NOMO-1 treated with dmso at 0.1 percent for 144 hours (cell line): Measurements from ENCODE around the gene ZC3H18.
"Not testable (repeated sequence)": the region's sequence is repeated elsewhere in the genome, so short reads cannot be mapped to it uniquely, and the experiment has no call there.

Source experiments
- DNase-seq: peaks from one replicate; lab custom pipeline; 2025; ENCODE audit not compliant: unreplicated experiment; lab: John Stamatoyannopoulos, UW

The ZC3H18 gene

DNA sequence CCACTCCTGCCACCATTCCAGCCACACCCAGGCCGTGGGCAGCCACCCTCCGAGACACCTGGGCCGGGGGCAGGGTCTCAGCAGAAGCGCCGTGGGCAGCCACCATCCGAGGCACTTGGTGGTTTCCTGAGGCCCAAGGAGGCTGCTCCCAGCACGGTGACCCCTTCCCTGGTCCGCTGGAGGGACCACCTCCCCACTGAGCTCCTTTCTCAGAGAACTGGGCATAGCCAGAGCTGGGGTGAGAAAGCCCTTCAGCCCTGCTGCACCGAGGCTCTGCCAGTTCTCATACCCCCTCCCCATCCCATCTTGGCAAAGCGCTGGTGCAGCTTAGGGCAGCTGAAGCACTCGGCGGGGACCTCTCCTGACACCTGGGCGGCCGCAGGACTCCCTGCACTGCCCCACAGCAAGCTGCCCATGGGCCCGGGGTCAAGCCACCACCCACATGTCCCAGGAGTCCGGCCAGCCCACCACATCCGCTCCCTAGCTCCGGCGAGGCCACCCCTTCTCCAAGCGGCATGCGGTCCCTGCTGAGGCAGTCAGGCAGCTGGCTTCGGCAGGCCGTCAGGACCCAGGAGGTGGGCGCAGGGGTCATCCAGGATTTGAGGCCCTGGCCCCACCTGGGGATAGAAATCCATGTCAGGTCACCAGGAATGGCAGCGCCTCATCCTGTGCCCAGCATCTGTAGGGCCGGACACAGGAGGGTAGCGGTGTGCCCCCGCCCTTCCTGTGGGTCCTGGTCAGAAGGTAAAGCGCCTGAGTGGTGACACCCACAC, 82.0 kb downstream of the ZC3H18 start:
- no peak for DNase-seq

DNA sequence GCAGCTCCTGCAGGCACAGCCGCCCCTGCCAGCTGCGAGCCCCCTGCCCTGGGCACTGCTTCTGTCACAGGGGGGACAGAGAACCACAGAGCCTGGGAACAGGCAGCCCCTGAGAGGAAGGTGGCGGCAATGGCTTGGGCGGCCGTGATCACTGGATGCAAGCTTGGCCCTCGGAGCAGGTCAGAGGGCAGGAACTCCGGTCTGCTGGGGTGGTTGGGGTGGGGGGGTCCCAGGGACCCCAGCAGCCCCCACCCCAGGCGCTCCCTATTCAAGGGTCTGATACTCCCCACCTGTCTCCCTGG, 82.5 kb downstream of the ZC3H18 start:
- DNase-seq = no peak

DNA sequence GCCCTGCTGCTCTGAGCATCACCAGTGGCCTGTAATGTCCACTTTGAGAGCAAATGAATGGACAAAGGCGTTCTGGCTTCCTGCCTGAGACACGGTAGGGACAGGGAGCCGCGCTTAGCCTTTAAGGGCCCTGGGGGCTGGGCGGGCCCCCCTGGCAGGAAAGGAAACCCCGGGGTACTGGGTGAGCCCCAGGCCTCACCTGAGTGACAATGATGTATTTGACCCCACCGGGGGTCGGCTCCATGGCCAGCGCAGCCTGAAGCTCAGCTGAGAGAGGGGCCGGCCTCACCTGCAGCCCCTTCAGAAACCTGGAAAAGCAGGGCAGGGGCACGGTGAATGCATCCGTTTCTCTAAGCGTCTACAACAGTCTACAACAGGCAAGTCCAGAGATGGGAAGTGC, 82.9 kb downstream of the ZC3H18 start:
- DNase-seq = no peak

DNA sequence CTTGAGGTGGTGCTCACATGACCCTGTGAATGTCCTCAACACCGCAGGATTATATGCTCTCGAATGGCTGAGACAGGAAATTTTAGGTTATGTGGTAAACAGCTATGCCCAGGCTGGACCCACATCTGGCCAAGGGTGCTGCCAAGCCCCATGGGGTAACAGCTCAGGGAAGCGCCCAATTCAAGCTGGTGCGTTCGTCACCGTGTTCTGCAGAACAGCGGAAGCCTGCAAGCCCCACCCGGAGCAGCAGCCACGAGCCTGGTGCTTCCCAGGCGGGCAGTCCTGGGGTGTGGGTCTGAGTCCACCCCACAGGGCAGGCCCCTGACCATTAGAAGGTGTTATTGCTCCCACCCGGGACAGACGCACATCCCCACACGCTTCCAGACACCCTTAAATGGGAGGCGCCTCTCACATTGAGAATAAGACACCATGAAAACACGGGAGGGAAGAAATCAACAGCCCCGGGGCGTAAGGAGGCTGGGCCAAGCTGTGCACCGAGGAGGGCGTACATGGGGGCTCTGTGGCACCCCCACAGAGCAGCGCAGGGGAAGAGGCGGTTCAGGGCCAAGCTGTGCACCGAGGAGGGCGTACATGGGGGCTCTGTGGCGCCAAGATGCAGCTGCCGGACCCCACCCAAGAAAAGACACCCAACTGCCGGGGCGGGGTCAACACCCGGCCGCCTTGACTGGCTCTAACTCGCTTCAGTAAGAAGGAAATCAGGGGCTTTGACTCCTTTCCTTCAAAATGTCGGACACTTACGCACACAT, 83.6 kb downstream of the ZC3H18 start:
- no peak for DNase-seq

DNA sequence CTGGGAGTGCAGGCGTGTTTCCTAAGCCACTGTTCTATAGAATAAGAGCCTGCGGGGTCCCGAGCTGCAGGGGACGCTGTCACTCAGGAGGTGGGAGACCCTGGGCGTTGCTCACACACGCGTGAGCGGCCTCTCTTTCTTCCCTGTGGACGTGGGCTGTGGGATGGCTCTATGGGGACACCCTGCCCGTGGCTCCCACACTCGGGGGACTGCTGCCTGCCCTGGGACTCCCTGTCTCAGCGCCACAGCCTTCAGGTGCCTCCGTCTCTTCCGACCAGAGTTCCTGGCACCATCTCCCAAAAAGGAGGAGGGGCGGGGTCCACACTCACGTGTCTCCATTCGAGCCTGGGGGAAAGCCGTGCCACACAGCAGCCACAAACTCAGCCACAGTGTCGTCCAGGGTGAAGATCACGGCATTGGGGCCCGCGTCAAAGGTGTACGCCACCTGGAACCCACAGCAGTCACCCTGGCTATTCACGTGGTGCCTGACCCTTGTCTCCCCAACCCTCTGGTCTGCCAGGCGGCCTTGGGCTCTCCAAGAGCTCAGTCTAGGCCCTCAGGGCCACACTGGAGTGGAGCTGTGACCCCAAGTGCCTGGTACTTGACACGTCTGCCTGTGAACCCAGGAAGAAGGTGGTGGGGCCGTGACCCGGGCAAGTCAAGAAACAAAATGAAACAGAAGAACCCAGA, 84.3 kb downstream of the ZC3H18 start:
- no peak for DNase-seq

DNA sequence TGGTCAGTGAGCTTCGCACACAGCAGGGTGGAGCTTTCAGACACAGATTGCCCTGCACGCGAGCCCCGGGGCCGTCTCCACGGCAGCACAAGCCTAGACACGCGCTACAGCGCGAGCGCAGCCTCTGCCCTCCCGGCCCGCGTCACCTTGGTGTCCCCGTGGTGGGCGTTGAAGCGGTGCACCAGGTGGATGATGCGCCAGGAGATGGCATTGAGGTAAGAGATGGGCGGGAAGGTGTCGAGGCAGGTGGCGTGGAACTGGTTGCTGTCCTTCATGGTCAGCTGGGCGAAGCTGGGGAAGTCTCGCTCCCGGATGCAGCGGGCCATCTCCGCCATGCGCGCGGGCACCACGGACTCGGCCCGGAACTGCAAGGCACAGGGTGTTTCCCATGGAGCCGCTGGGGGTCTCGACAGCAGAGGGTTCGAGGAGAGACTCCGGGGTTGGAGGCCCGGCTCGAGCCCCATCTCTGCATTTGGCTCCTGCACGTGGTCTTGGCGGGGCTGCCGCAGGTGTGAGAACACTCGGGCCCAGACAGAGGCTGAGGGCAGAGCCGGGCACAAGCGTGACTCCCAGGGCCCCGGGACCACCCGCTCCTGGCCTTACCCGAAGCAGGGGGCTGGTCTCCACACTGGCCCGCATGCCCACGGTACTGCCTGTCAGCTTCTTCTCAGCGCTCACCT, 85.0 kb downstream of the ZC3H18 start:
- no peak for DNase-seq

DNA sequence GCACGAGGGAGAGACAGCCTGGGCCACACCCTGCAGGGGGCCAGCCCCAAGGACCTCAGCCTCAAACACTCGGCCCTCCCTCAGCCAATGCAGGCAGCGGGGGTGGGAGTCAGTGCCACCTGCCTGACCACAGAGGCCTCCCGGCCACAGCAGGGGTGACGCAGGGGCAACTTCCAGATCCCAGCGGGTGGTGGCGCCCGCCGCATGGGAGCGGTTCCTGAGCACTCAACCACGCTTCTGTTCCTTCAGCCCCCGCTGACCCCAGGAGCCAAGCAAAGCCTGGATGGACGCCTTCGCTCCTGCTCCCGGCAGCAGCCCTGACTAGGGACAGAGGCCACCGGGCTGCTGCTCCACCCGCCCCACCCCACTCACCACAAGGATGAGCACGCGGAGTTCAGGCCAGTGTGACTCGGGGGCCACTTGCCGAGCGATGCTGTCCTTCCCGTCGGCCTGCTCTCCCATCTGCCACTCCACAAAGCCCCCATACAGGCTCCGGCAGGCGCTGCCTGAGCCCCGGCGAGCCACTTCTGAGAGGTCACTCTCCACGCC, 85.6 kb downstream of the ZC3H18 start:
- DNase-seq = no peak

DNA sequence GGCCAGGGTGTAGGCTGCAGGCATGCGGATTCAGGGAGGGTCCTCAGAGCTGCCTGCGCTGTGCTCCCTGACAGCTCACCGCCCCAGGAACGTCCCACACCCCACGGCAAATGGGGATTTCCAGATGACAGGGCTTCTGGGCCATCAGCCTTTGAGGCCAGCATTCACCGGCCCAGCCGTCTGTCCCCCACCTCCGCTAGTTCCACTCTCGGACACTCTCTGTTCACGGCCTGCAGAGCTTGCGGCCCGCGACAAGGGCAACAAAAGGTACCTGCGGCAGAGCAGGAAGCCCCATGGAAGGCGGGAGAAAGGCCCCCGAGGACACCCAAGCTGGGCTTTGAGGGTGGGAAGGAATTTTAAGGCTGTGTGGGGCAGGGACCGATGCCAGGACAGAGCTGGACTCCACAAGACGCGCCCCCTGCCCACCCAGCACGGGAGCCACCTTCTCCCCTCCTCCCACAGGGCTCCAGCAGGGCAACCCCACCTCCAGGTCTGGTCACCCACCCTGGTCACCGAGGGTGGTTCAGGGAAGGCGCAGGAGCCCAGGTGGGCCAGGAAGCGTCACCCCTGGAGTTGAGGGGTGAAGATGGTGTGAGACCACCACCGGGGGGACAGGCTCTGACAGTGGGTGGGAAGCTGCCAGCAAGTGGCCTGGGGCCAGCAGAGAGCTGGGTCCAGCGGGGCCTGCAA, 86.2 kb downstream of the ZC3H18 start:
- DNase-seq = no peak

DNA sequence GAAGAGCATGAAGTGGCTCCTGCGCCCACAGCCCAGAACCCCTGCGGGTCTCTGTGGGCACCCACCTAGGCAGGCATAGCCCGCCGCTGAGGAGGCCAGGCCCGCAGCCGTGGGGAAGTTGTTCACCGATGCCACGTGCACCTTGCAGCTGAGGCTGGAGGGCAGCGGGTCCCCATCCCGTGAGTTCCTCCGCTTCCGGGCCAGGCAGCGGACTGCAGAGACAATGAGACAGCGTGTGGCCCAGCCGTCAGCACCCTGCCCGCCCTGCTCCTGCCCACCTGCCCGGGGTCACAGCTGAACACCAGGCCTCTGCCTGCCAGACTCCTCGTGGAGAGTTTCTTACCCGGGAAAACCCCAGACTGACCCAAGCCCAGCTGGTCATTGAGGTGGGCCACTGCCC, 87.2 kb downstream of the ZC3H18 start:
- no peak for DNase-seq

DNA sequence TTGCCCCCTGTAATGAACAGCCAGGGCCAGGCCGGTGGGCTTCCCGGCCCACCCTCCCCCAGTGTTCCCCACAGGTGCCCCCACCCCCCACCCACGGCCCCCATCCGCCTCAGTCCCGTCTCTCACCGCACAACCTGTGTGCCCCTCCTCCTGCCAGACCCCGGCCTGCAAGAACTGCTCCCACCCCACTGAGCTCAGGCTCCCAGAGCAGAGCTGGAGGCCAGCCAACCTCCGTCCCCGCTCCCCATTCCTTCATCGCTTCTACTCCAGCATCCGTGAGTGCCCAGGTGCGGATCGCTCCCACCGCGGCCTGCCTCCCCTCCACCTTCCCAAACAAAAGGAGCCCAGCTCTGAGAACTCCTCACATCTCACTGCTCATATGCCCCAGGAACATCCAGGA, 88.5 kb downstream of the ZC3H18 start:
- DNase-seq = no peak

DNA sequence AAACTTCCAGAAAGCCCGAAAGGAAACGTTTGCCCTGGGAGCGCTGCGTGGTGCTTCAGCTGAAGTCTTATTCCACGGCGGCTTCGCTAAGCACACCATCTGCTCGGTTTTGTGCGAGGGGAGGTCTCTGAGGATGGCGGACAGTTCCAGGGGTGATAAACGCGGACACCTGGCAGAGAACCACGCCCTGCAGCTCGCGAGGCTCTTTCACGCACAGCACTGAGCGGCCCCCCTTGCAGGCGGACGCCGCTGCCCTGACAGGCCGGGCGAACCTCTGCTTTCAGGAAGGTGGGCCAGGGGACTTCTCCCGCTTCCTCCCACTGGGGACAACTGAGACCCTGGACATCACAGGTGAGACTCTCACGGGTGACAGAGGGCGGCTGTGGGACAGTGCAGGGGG, 89.0 kb downstream of the ZC3H18 start:
- DNase-seq = no peak

DNA sequence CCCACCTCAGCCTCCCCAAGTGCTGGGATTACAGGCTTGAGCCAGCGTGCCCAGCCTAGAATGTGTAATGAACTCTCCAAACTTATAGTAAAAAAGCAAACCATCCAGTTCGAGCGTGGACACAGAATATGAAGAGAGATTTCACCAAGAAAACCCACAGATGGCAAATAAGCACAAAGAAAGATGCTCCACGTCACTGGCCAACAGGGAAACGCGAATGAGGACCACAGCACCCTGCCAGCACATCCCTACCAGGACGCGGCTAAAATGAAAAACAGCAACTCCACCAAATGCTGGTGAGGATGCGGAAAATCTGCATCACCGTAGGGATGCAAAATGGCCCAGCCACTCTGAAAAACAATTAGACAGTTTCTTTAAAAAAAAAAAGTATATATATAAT, 91.3 kb downstream of the ZC3H18 start:
- DNase-seq = no peak

DNA sequence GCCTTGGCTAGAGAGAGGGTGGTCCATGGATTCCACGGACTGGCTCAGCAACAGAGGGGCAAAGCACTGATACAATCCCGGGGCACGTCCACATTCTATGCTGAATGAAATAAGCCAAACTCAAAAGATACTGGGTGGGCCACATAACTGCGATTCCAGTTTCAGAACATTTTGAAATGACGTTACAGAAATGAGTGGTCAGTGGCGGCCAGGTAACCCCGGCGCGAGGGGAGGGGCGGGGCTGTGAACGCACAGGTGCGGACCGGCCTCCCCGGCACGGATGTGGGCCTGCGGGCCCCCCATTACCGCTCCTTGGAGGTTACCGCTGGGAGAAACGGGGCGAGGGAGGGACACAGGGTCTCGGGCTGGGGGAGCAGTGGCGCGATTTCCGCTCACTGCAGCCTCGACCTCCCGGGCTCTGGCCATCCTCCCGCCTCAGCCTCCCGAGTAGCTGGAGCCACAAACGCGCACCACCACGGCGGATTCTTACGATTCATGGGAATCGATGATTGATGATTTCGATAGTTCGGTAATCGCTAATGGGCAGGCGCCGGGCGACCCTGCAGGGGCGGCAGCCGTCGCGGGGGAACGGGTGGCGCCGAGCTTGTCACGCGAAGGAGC, 92.1 kb downstream of the ZC3H18 start:
- DNase-seq = no peak

DNA sequence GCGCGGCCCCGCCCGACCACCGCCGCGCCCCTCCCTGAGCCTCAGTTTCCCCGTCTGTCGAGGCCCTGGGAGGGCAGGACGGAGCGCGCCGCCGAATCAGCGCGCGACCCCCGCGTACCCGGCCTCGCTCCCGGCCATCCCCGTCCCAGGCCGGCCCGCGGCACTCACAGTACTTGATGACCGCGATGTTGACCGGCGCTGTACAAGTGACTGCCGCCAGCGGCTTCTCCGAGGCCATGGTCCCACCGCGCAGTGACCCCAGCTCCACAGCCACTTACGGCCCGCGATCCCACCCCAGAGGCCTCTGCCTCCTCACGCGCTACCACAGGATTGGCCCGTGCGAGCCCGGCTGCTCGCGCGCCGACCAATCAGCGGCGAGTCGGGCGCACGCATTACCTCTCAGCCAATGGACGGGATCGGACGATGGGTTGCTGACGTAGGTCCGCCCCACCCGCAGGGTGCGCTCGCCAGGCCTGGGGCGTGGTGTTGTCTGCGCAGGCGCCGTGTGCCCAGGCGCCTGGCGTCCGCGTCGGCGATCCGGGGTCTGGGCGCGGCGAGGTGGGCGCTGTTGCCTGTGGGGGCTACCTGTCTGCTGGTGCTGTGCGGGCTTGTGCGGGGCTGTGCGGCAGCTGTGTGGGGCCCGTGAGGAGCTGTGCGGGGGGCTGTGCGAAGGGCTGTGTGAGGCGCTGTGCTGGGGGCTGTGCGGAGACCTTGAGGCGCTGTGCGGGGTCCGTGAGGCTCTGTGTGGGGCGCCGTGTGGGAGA, 92.8 kb downstream of the ZC3H18 start, which contains the start of gene MVD:
MVD (minus strand) TSS at position 249 of the 764 bp plus-strand sequence; CDS start at position 238, 11 bp downstream.
- DNase-seq = peak; percentile 95

DNA sequence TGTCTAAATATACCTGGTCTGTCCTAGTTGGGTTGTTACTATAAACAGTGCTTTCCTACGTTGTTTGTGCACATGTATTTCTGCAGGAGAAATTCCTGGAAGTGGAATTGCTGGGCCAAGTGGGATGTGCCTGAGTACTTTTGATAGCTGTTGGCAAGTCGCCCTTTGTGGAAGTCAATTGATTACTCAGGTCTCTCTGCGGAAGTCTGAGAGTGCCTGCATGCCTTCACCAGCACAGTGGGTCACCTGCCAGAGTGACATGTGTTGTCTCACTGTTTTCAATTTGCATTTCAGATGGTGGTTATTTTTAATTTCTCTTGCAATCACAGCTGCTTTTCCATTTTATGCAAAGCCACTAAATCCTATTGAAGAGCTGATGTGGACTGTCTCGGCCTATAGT, 94.9 kb downstream of the ZC3H18 start:
- no peak for DNase-seq

DNA sequence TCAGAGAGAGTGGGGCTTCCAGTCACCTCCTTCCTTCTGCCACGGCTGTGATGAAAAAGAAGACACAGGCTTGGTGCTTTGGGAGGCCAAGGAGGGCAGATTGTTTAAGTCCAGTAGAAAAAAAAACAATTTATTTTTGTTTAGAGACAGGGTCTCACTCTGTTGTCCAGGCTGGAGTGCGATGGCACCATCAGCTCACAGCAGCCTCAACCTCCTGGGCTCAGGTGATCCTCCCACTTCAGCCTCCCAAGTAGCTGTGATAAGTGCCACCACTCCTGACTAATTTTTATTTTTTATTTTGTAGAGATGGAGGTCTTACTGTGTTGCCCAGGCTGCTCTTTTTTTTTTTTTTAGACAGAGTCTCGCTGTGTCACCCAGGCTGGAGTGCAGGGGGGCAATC, 95.4 kb downstream of the ZC3H18 start:
- no peak for DNase-seq

DNA sequence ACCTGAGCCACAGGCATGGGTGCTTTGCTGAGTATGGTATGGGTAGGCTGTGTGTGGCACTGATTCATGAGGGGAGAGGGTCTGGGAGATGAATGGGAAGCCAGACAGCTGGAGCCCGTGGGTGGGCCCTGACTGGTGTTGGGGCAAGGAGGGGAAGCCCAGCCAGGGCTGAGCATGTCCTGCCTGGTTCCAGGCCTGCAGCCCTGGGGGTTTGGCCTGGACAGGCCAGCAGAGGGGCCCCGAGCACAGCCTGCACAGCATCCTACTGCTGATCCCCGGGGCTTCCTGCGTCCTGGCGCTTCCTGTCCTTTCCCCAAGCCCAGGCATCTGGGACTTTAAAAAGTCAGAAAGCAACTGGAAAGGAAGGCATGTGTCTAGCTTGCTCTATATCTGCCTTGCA, 97.3 kb downstream of the ZC3H18 start:
- DNase-seq = no peak

DNA sequence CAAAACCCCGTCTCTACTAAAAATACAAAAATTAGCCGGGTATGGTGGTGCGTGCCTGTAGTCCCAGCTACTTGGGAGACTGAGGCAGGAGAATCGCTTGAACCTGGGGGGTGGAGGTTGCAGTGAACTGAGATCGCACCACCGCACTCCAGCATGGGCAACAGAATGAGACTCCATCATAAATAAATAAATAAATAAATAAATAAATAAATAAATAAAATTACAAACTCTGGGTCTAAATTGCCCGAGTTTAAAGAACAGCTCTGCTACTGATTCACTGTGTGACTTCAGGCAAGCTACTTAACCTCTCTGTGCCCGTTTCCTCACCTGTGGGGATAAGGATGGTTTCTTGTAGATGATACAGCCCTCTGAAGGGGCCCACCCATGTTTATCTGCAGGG, 99.3 kb downstream of the ZC3H18 start:
- not testable (repeated sequence) for DNase-seq

DNA sequence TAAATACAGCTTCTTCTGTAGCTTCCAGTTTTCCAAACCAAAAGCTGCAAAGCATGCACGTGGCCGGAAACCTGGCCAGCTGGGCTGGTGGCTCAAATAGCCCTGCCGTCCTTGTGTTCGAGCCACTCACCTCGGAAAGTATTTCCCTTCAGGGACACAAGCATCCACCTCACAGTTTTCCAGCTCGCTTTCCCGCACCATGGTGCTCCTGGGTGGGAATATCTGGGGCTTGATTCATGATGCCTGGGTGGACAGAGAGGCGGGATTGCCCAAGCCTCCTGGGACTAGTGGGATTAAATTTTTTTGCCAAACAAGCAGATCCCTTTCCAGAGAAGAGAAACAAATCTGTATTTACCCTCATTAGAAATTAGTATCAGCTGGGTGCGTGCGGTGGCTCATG, 99.8 kb downstream of the ZC3H18 start:
- DNase-seq = no peak
